Psoas muscle (tissue), 8 donors: ENCODE measurements around the gene GDPGP1. TPM values are rescaled to one million over a fixed set of nuclear protein-coding genes. Genes with fewer than 3 reads are reported as not detected.
"Not testable (repeated sequence)": the region's sequence is repeated elsewhere in the genome, so short reads cannot be mapped to it uniquely, and the experiment has no call there.

ENCODE experiments used
- ATAC-seq, 4 donors: fragments of 200-7000 bp; cut with Tn5 transposase; one replicate each; pipeline ENCODE4 v1.9.1; 2020; ENCODE audit warnings: moderate library complexity in 3 of 4, mild to moderate bottlenecking in 2 of 4
- DNase-seq, 2 donors: peaks; one replicate each; pipeline ENCODE4 v3.0.0-alpha.2; 2020
- H3K27ac ChIP-seq: fragments of 200-600 bp; one replicate; pipeline ENCODE4 v1.8.0; 2022
- H3K27me3 ChIP-seq, 3 donors: fragments of 200-600 bp in 1 of 3; one replicate each; pipeline versions ENCODE4 v1.6.1 to v1.8.0; 2013 to 2022; ENCODE audit warnings: low read length in 2 of 3, mild to moderate bottlenecking in 2 of 3, moderate library complexity in 1 of 3; ENCODE audit not compliant: insufficient read depth in 3 of 3
- H3K36me3 ChIP-seq, 2 donors: fragments of 200-600 bp in 1 of 2; one replicate each; pipeline versions ENCODE4 v1.6.1 to v1.8.0; 2013 to 2022; ENCODE audit warnings: low read depth in 1 of 2, mild to moderate bottlenecking in 1 of 2, moderate library complexity in 1 of 2; ENCODE audit not compliant: insufficient read depth in 1 of 2
- H3K4me1 ChIP-seq: fragments of 200-600 bp; one replicate; pipeline ENCODE4 v1.8.0; 2022
- H3K4me3 ChIP-seq: fragments of 200-600 bp; one replicate; pipeline ENCODE4 v1.8.0; 2022; ENCODE audit warnings: mild to moderate bottlenecking
- H3K9me3 ChIP-seq: fragments of 200-600 bp; one replicate; pipeline ENCODE4 v1.8.0; 2022
- CTCF ChIP-seq: fragments of 200-600 bp; IDR thresholded peaks from one replicate; pipeline ENCODE4 v1.8.0; 2022; ENCODE audit warnings: antibody characterized with exemption
- WGBS, 3 donors: extraction: QIAGEN DNeasy Blood & Tissue Kit; methylation state at CpG; one replicate each; pipeline versions ENCODE4 v1.1.6 to v1.1.7; 2013; 5-methylcytosine and 5-hydroxymethylcytosine counted together
- intact Hi-C, 2 donors: fragments of 100-400 bp; cut with DNase I; formaldehyde crosslinking; loops; one replicate each; pipeline versions ENCODE4 v1.11.0 to v1.14.2; 2022
- polyA plus RNA-seq, 3 donors: library from polyadenylated mRNA; stranded (reverse); fragments of 200-250 nt; gene quantifications; one replicate each; pipeline ENCODE4 v1.2.3, GENCODE V29; 2013
- total RNA-seq, 4 donors: library from RNA; stranded (reverse); fragmentation: NEBNext Ultra II Directional in 2 of 4; extraction: Animal tissue kit (Norgen Biotek cat#: 25700) in 2 of 4; gene quantifications; one replicate each; pipeline versions ENCODE4 v1.2.1 to v1.2.4, GENCODE V29; 2021 to 2023
- donor health status: healthy with polysubstance abuse.
- donor health status: DM: no; HTN: no; CAD: no; lungs with moderate emphysema.
- donor health status: Bipolar disorder and iron deficiency.
- donor health status: healthy.
- donor health status: DM: yes; HTN: yes; CAD: no.
- donor health status: DM: no; HTN: no; CAD: no.
- donor health status: DM: no; HTN: no; CAD: no.
- donor health status: DM: yes; HTN: yes; CAD: no.

GDPGP1 gene
- total and polyA plus RNA-seq, 7 donors, result 0.96 to 5.9 (median 3.1) TPM

- WGBS, 3 donors, result 82 to 85% (median 84%) methylated on average over 6 of the region's 6 CpGs
- Histone ChIP-seq H3K27me3 (no peaks in the 10 kb centered on the region), H3K4me3 (no peak overlapping the region), H3K27ac (no peak overlapping the region), H3K4me1 (no peaks in the 10 kb centered on the region), H3K36me3 (no peaks in the 10 kb centered on the region), H3K9me3 (no peaks in the 10 kb centered on the region)
- no peak for DNase-seq
- no peak for TF ChIP-seq CTCF
- no peak for ATAC-seq
- intact Hi-C loops, result no loop called here
These were observed 53.9 kb downstream of the GDPGP1 start for GRCh38 chr15:90287946-90288345.

- WGBS, 3 donors, result 78 to 85% (median 79%) methylated on average over 16 of the region's 16 CpGs
- no peaks in the 10 kb centered on the region for H3K36me3 ChIP-seq
- no peak overlapping the region for H3K4me3 ChIP-seq
- no peaks in the 10 kb centered on the region for H3K9me3 ChIP-seq
- DNase-seq, result no peak
- no peak for TF ChIP-seq CTCF
- no peaks in the 10 kb centered on the region for H3K4me1 ChIP-seq
- intact Hi-C loops, result no loop called here
- no peaks in the 10 kb centered on the region for H3K27me3 ChIP-seq
- ATAC-seq, result no peak
- H3K27ac ChIP-seq, result no peak overlapping the region
These were observed 57.8 kb downstream of the GDPGP1 start for GRCh38 chr15:90291679-90292356.

GRCh38 chr15:90293040-90293810, 59.2 kb downstream of the GDPGP1 start:
- TF ChIP-seq CTCF, result peak; percentile 73
- H3K36me3 ChIP-seq, H3K4me3 ChIP-seq, H3K4me1 ChIP-seq, H3K27ac ChIP-seq, H3K27me3 ChIP-seq, intact Hi-C loops, H3K9me3 ChIP-seq: not testable (repeated sequence)
- DNase-seq, result peak; percentile 69 to 83
- WGBS, 3 donors, result 47 to 54% (median 50%) methylated on average over 13 of the region's 13 CpGs
- peak in 2 of 4 donors; percentile 35 to 55 for ATAC-seq

GRCh38 chr15:90294159-90294558, 60.1 kb downstream of the GDPGP1 start:
- intact Hi-C loops, result no loop called here
- no peak for TF ChIP-seq CTCF
- ATAC-seq (no peak), DNase-seq (no peak)
- no peaks in the 10 kb centered on the region for H3K9me3 ChIP-seq
- H3K4me3 ChIP-seq, result no peak overlapping the region
- no peaks in the 10 kb centered on the region for H3K27me3 ChIP-seq
- H3K27ac ChIP-seq, result no peak overlapping the region
- H3K4me1 ChIP-seq, result no peaks in the 10 kb centered on the region
- H3K36me3 ChIP-seq, result no peaks in the 10 kb centered on the region
- 62 to 76% (median 64%) methylated on average over 3 to 6 of the region's 6 CpGs for WGBS, 3 donors
